Thyroid gland (tissue), 4 donors: ENCODE measurements around the gene PHF19.

ENCODE experiments used
- POLR2A ChIP-seq, 2 donors: fragments of 450-650 bp; IDR thresholded peaks; one replicate each; pipeline ENCODE4 v1.6.1; 2017; ENCODE audit warnings: antibody characterized with exemption in 2 of 2, mild to moderate bottlenecking in 2 of 2, moderate library complexity in 1 of 2
- TF ChIP-seq, protein P1 (sequence below), 6 experiments: fragments of 200-600 bp in 3 of 6; fragments of 450-650 bp in 3 of 6; sonication (generic) in 3 of 6; IDR thresholded peaks; one replicate each; pipeline ENCODE4 v1.5.1; 2016 to 2019; ENCODE audit warnings: antibody characterized with exemption in 6 of 6, mild to moderate bottlenecking in 2 of 6, inconsistent platforms in 1 of 6, moderate library complexity in 1 of 6

- TF ChIP-seq, protein P1, sequence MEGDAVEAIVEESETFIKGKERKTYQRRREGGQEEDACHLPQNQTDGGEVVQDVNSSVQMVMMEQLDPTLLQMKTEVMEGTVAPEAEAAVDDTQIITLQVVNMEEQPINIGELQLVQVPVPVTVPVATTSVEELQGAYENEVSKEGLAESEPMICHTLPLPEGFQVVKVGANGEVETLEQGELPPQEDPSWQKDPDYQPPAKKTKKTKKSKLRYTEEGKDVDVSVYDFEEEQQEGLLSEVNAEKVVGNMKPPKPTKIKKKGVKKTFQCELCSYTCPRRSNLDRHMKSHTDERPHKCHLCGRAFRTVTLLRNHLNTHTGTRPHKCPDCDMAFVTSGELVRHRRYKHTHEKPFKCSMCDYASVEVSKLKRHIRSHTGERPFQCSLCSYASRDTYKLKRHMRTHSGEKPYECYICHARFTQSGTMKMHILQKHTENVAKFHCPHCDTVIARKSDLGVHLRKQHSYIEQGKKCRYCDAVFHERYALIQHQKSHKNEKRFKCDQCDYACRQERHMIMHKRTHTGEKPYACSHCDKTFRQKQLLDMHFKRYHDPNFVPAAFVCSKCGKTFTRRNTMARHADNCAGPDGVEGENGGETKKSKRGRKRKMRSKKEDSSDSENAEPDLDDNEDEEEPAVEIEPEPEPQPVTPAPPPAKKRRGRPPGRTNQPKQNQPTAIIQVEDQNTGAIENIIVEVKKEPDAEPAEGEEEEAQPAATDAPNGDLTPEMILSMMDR (IDR thresholded peaks at IDR 0.05) = no peak
- TF ChIP-seq POLR2A (IDR thresholded peaks at IDR 0.05) = no peak
Measured at GRCh38 chr9:120890320-120891244, 13.6 kb upstream of the PHF19 start.
